AG10803 (cell line): ENCODE results near the gene ERCC6.

Experiments used
- DNase-seq: peaks from one replicate; pipeline ENCODE4 v3.0.0; 2010; ENCODE audit warnings: low read depth
- H3K4me3 ChIP-seq: 2 replicates; pipeline ENCODE4 v1.5.1; 2011; ENCODE audit warnings: mild to moderate bottlenecking, low read length, control low read depth
- TF ChIP-seq, protein P1 (sequence below): conservative IDR thresholded peaks from 2 replicates; pipeline ENCODE4 v1.5.1; 2011; ENCODE audit warnings: mild to moderate bottlenecking, low read length, control low read depth, inconsistent platforms

Gene ERCC6

DNA sequence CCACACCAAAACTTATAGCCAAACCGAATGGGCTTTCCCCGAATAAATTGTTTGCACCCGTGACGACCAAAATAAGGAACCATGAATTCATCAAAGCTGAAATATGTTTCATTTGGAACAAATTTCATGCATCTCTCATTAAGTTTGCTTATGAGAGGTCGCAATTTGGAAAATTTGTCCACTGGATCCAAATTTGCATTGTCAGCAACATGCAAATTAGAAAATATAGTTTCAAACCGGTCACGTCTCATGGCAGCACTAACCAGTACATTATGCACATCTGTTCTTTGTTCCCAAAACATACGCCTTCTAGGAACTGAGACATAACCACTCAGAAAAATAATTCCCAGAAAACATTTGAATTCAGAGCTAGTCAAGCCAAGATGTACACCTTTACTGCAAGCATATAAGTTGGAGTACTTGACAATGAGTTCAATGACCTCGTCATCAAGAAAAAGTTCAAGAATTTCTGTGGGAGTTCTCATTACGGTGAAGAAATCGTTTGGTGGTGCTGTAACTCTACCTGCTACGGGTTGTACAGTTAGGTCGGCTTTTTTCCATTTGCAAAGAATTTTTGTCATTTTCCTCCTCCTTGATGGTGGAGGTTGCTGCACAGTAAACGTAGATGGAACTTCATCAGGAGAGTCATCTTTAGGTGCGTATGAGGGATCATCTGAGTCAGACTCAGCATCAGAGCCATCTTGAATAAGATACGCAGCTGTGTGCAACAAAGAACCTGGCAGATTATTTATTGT is 22.5 kb downstream of the ERCC6 start:
- TF ChIP-seq, protein P1, sequence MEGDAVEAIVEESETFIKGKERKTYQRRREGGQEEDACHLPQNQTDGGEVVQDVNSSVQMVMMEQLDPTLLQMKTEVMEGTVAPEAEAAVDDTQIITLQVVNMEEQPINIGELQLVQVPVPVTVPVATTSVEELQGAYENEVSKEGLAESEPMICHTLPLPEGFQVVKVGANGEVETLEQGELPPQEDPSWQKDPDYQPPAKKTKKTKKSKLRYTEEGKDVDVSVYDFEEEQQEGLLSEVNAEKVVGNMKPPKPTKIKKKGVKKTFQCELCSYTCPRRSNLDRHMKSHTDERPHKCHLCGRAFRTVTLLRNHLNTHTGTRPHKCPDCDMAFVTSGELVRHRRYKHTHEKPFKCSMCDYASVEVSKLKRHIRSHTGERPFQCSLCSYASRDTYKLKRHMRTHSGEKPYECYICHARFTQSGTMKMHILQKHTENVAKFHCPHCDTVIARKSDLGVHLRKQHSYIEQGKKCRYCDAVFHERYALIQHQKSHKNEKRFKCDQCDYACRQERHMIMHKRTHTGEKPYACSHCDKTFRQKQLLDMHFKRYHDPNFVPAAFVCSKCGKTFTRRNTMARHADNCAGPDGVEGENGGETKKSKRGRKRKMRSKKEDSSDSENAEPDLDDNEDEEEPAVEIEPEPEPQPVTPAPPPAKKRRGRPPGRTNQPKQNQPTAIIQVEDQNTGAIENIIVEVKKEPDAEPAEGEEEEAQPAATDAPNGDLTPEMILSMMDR = no peak

DNA sequence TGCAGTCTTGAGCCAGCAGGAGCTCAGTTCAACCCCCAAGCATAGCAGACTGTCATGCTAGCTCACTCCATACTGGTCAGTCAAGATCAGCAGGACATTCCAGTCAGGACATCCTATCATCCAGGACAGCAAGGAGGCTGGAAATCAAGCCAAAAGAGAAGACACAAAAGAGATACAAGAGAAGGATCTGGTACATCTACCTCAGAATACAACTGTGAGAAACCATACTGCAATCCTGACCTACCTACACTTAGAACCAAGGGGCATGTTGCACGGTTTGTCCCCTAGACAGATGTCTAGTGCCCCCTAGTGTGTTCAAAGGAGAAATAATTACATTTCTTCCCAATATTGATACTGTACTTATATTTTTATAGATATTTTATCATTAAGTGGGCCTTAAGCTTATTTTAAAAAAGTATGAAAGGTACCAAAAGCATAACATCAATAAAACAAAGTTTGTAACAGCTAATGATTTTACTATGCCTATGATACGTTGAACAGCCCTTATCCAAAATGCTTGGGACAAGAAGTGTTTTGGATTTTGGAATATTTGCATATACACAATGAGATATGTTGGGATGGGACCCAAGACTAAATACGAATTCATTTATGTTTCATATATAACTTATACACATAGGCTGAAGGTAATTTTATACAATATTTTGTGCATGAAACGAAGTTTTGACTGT is 26.7 kb downstream of the ERCC6 start:
- H3K4me3 ChIP-seq = no peak overlapping the region
- DNase-seq = peak; percentile 31
- TF ChIP-seq, protein P1 = peak; percentile 64

More for the DNA sequence above, 22.5 kb downstream of the ERCC6 start:
- no peak overlapping the region for H3K4me3 ChIP-seq
- no peak for DNase-seq

DNA sequence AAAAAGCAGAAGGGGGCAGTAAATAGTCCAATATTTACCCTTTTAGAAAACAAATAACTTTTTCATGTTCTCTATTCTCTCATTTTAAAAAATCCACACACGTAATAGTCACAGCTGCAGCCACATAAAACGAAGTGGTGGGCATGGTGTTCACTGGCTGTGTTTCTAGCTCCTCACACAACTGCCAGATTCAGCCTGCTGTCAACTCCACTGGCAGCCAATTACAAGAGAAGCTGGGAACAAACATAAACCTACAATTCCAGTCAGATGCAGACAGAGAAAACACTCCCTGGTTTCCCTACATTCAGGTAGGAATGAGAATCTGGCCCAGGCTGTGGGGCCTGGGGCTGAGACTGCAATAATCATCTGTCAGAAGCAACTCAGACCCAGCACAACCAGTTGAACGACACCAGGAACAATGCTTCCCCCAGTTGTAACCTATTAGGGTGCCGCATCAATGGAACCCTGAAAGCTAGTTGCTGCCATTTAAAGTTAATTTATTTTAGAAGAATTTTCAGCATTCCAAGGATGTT is 29.1 kb downstream of the ERCC6 start:
- DNase-seq = no peak
- TF ChIP-seq, protein P1 = no peak
- H3K4me3 ChIP-seq = no peak overlapping the region

DNA sequence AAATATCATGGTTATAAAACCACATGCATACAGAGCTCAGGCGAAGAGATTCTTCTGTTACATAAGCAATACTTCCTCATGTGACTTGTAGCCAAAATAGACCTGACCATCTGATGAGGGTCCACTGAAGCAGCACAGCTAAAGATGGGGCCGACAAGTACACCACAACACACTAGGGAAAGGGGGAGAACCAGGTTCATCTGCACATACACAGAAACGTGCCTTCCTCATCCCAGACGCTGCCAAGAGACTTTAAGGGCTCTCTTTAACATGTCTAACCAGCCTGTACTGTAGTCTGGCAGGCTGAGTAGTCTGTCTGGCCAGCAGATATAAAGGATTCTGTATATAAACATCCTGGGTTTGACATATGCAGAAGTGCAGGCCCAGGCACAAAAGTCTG is 30.3 kb downstream of the ERCC6 start:
- no peak overlapping the region for H3K4me3 ChIP-seq
- TF ChIP-seq, protein P1 = no peak
- DNase-seq = no peak

DNA sequence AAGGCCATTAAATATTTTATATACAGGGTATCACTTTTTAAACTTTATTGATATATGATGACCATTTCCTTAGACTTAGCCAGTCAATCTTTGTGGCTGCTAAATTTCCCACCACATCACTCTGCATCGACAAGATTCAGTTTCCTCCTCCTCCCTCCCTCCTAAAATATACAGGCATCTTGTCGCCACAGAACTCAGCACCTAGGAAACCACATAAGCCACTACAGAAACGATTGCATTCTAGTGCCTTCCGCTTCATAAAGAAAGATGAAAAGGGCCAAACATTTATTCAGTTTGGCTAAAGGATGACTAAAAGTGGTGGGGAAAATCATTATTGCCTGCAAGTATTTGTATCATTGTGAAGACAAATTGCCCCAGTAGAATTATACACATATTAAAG is 30.7 kb downstream of the ERCC6 start:
- TF ChIP-seq, protein P1 = no peak
- H3K4me3 ChIP-seq = no peak overlapping the region
- no peak for DNase-seq

DNA sequence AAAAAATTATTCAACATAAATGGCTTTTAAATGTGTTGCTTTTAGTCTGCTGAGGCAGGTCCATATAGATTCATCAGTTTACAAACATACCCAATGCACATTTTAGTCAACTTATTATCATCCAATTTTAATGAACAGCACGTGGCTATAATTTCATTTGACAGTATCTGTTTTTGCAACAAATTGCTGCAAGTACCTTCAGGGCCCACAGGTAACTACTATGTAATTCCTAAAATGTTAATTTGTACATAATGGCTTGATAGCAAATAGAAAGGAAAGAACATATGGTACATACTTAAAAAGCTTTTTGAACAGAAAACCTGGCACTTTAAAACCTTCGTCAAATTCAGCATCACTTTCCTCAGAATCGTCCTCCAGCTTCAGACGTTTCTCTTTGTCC is 33.3 kb downstream of the ERCC6 start:
- H3K4me3 ChIP-seq = no peak overlapping the region
- TF ChIP-seq, protein P1 = no peak
- DNase-seq = no peak
